Erythroblast (primary cell): ENCODE data around the gene PLD3.

Experiments
- GATA1 ChIP-seq: IDR thresholded peaks from 2 replicates; pipeline ENCODE4 v1.6.1; 2011; ENCODE audit warnings: low read depth, mild to moderate bottlenecking, control low read depth, low read length, moderate library complexity
- POLR2A ChIP-seq: IDR thresholded peaks from 2 replicates; pipeline ENCODE4 v1.6.1; 2011; ENCODE audit warnings: mild to moderate bottlenecking, low read length

GRCh38 chr19:40389404-40390083 lies 41.0 kb downstream of the PLD3 start:
- TF ChIP-seq POLR2A (no peak), GATA1 (no peak)
